ENCODE measurements around the gene MPPED2. TPM values are rescaled to one million over a fixed set of nuclear protein-coding genes. Genes with fewer than 3 reads are reported as not detected.

The MPPED2 gene
- total and polyA plus RNA-seq, 2 donors from 2014 or later = 10.8 to 12.9 TPM

DNA sequence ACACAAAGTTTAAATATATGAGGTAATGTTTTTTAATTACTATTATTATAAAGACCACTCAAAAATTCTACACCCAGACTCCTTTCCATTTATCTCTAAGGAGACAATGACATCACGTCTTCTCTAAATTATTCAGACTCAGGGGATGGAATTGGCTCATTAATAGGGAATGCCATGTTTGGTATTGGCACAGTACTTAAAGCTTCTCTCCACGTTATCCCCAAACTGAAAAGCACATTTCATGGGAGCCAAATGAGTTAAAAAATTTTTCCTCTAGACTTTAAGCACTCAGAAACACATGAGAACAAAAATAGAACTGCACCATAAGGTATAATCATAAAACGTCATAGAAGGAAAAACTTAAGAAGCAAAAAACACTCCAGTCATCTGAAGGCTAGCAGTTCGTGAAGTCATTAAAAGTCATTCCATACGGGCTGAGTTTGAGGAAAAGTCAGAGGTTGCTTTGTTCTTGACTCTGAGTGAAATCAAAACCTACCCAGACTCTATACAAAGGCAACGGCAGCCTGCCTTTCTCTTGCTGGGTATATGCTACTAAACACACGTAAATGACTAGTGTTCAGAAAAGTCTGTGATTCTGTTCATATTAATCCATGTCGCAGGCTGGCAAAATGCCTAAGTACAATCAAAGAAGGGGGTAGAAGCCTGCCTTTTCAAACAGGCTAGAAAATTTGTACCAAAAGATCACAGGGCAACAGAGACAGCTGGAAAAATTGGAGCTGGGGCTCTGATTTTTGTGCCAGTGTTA, 8.7 kb upstream of the MPPED2 start:
- DNase-seq (peak in 2 of 5 donors; percentile 23 to 30), FAIRE-seq (no peak)
- H3K36me3 ChIP-seq (ENCODE audit: control insufficient read depth in 2 of 3, insufficient read depth in 3 of 3, low read length in 3 of 3) = no peaks in the 10 kb centered on the region
- intact Hi-C loops (cut with DNase I) = no loop called here
- H3K27me3 ChIP-seq (ENCODE audit: control insufficient read depth, insufficient read depth, low read length) = no peaks in the 10 kb centered on the region
- H3K9ac ChIP-seq (ENCODE audit: low read length in 3 of 3) = no peak overlapping the region
- H3K4me3 ChIP-seq (ENCODE audit: low read length in 3 of 3) = no peak overlapping the region
- no peaks in the 10 kb centered on the region for H3K9me3 ChIP-seq (ENCODE audit: control insufficient read depth in 2 of 3, insufficient read depth in 1 of 3, low read length in 3 of 3)
- H3K4me1 ChIP-seq (ENCODE audit: control insufficient read depth in 2 of 3, insufficient read depth in 2 of 3, low read depth in 1 of 3, low read length in 3 of 3) = no peaks in the 10 kb centered on the region
- TF ChIP-seq, protein P1, sequence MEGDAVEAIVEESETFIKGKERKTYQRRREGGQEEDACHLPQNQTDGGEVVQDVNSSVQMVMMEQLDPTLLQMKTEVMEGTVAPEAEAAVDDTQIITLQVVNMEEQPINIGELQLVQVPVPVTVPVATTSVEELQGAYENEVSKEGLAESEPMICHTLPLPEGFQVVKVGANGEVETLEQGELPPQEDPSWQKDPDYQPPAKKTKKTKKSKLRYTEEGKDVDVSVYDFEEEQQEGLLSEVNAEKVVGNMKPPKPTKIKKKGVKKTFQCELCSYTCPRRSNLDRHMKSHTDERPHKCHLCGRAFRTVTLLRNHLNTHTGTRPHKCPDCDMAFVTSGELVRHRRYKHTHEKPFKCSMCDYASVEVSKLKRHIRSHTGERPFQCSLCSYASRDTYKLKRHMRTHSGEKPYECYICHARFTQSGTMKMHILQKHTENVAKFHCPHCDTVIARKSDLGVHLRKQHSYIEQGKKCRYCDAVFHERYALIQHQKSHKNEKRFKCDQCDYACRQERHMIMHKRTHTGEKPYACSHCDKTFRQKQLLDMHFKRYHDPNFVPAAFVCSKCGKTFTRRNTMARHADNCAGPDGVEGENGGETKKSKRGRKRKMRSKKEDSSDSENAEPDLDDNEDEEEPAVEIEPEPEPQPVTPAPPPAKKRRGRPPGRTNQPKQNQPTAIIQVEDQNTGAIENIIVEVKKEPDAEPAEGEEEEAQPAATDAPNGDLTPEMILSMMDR (IDR thresholded peaks at IDR 0.05; ENCODE audit: borderline replicate concordance, extremely low read depth, insufficient read depth) = no peak
- H3K27ac ChIP-seq (ENCODE audit: low read depth in 2 of 2, low read length in 2 of 2) = peak overlapping the region in 1 of 2 donors; percentile 41

DNA sequence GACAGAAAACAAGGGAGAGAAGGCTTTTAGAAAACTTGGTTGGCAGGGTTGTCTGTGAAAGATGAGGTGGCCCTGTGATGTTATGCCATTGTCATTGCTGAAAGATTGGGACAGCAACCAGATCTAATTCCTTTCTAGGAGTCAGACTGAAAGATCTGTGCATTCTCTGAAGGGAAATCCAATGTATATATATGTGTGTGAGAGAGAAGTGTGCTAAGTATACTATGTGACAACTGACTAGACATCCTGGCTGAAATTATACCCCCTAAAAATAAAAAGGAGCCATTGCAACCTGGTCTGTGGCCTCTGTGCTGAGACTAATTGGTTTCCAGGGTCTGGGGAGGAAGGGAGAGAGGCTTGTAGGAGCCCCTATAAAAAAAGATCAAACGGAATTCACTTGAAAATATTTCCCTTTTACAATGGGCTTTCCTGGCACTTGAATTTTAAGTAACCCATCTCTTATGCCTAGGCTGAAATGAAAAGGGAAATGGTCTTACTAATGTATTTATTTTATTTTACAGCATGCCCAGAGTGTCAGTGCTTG, 1.2 kb upstream of the MPPED2 start:
- H3K27me3 ChIP-seq (ENCODE audit: control insufficient read depth, insufficient read depth, low read length) = peaks cover 20% of the 10 kb centered on the region
- peaks cover 0 to 2% (median 0%) of the 10 kb centered on the region in 3 donors for H3K4me1 ChIP-seq (ENCODE audit: control insufficient read depth in 2 of 3, insufficient read depth in 2 of 3, low read depth in 1 of 3, low read length in 3 of 3)
- H3K9me3 ChIP-seq (ENCODE audit: control insufficient read depth in 2 of 3, insufficient read depth in 1 of 3, low read length in 3 of 3) = no peaks in the 10 kb centered on the region
- no peaks in the 10 kb centered on the region for H3K36me3 ChIP-seq (ENCODE audit: control insufficient read depth in 2 of 3, insufficient read depth in 3 of 3, low read length in 3 of 3)
- no peak overlapping the region for H3K4me3 ChIP-seq (ENCODE audit: low read length in 3 of 3)
- DNase-seq (no peak), FAIRE-seq (no peak)
- H3K27ac ChIP-seq (ENCODE audit: low read depth in 2 of 2, low read length in 2 of 2) = peak overlapping the region; percentile 9 to 84
- H3K9ac ChIP-seq (ENCODE audit: low read length in 3 of 3) = no peak overlapping the region
- intact Hi-C loops (cut with DNase I) = no loop called here
- TF ChIP-seq, protein P1 (IDR thresholded peaks at IDR 0.05; ENCODE audit: borderline replicate concordance, extremely low read depth, insufficient read depth) = no peak

DNA sequence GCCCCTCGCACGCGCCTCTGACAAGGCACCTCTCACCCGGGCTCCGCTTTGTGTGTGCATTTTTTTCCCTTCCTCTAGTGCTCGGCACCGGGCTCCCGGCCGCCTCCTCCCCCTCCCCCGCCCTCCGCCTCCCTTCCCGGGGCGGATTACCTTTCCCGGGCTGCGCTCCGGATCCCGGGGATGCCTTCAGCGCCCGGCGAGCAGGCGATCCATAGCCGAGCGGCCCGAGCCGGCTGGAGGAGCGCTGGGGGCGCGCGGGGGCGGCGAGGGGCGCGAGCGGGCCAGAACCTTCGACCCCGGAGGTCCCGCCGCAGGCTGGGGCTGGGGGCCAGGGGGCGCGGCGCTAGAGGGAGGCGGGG, 282 bp downstream of the MPPED2 start:
- Histone ChIP-seq H3K9me3 (ENCODE audit: control insufficient read depth in 2 of 3, insufficient read depth in 1 of 3, low read length in 3 of 3) (no peaks in the 10 kb centered on the region), H3K4me3 (ENCODE audit: low read length in 3 of 3) (peak overlapping the region in 2 of 3 donors; percentile 68 to 75), H3K36me3 (ENCODE audit: control insufficient read depth in 2 of 3, insufficient read depth in 3 of 3, low read length in 3 of 3) (no peaks in the 10 kb centered on the region), H3K4me1 (ENCODE audit: control insufficient read depth in 2 of 3, insufficient read depth in 2 of 3, low read depth in 1 of 3, low read length in 3 of 3) (peaks cover 0 to 2% (median 0%) of the 10 kb centered on the region in 3 donors), H3K9ac (ENCODE audit: low read length in 3 of 3) (peak overlapping the region in 1 of 3 donors; percentile 57), H3K27ac (ENCODE audit: low read depth in 2 of 2, low read length in 2 of 2) (peak overlapping the region; percentile 84 to 86), H3K27me3 (ENCODE audit: control insufficient read depth, insufficient read depth, low read length) (peaks cover 20% of the 10 kb centered on the region)
- intact Hi-C loops (cut with DNase I) = no loop called here
- TF ChIP-seq, protein P1 (IDR thresholded peaks at IDR 0.05; ENCODE audit: borderline replicate concordance, extremely low read depth, insufficient read depth) = no peak
- DNase-seq (peak in 4 of 5 donors; percentile 57 to 79 (median 73)), FAIRE-seq (no peak)
